NT2/D1 (cell line): ENCODE measurements around the gene NABP1.

Experiments used
- SUZ12 ChIP-seq: IDR thresholded peaks from 2 replicates; pipeline ENCODE4 v1.6.1; 2011; ENCODE audit not compliant: insufficient read length, insufficient read depth; ENCODE audit errors: extremely low read depth
- ZNF274 ChIP-seq: IDR thresholded peaks from 2 replicates; pipeline ENCODE4 v1.6.1; 2011; ENCODE audit warnings: mild to moderate bottlenecking, low read depth, low read length

DNA sequence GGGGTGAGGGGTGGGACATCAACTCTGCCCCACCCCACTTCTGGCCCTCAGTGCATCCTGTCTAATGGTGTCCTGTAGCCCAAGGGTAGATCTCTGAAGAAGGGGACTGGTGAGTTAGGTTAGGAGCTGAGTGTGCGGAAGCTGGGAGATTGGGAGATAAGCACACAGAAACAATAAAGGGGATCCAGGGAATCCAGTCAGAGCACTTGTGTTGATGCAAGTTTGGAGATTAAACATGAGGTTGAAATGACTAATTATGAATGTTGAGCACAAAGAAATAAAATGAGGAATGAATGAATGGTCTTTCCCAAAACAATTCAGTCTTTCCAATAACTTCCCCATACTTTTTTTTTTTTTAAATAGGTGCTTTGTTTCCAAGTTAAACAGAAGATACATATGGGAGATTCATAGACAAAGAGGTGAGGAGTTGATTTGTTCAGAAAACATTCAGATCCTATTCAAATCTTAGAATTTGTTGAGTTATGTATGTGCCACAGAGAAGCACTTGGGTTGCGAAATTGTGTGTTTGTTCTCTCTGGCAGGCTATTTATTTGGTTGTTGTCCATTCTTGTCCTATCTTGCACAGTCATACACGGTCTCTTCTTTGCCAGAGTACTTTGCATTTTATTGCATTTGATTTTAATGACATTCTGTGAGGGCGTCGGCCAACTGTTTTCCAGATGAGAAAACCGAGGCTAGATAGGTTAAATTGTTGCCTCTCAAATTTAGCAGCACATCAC, 31.6 kb upstream of the NABP1 start:
- TF ChIP-seq SUZ12: no peak
- no peak for TF ChIP-seq ZNF274
